K562 (cell line): ENCODE data around the gene CST6. TPM values are rescaled to one million over a fixed set of nuclear protein-coding genes. Genes with fewer than 3 reads are reported as not detected.

Source experiments
- ARID3A ChIP-seq: IDR thresholded peaks from 2 replicates; pipeline ENCODE4 v1.6.1; 2012; ENCODE audit warnings: low read depth, low read length, improper control_type of control experiment, borderline replicate concordance
- ATF4 ChIP-seq: fragments of 450-650 bp; formaldehyde crosslinking; IDR thresholded peaks from 2 replicates; pipeline ENCODE4 v1.4.0; 2022; ENCODE audit warnings: mild to moderate bottlenecking, moderate library complexity
- BRCA1 ChIP-seq, 2 experiments: fragments of 450-650 bp in 1 of 2; sonication (generic) in 1 of 2; formaldehyde crosslinking in 1 of 2; IDR thresholded peaks; 2 replicates each; pipeline versions ENCODE4 v1.5.0 to v1.6.1; 2017 to 2020; ENCODE audit warnings: mild to moderate bottlenecking in 1 of 2, missing genetic modification reagents in 1 of 2
- BRF1 ChIP-seq: IDR thresholded peaks from 3 replicates; pipeline ENCODE4 v1.6.1; 2011; ENCODE audit warnings: borderline replicate concordance, mild to moderate bottlenecking; ENCODE audit not compliant: insufficient read length; ENCODE audit errors: extremely low read depth
- CBX1 ChIP-seq: sonication (generic); IDR thresholded peaks from 2 replicates; pipeline ENCODE4 v1.6.1; 2016; ENCODE audit warnings: antibody characterized with exemption, low read depth, mild to moderate bottlenecking
- CHD2 ChIP-seq: IDR thresholded peaks from 2 replicates; pipeline ENCODE4 v1.6.1; 2011; ENCODE audit warnings: low read depth, low read length
- CREB5 ChIP-seq: fragments of 250-450 bp; sonication (Bioruptor Pico); IDR thresholded peaks from 2 replicates; pipeline ENCODE4 v1.5.0; 2020; ENCODE audit warnings: mild to moderate bottlenecking
- ELF1 ChIP-seq: fragments of 200-800 bp; sonication (Bioruptor generic); IDR thresholded peaks from 2 replicates; pipeline ENCODE4 v1.6.1; 2016; ENCODE audit warnings: missing genetic modification characterization, missing compliant biosample characterization
- ELK3 ChIP-seq: fragments of 450-650 bp; formaldehyde crosslinking; IDR thresholded peaks from 2 replicates; pipeline ENCODE4 v1.4.0; 2020; ENCODE audit warnings: mild to moderate bottlenecking
- JUND ChIP-seq, 2 experiments: IDR thresholded peaks; 2 replicates in 1 of 2; 3 replicates in 1 of 2; pipeline ENCODE4 v1.6.1; 2011; ENCODE audit warnings: borderline replicate concordance in 2 of 2, low read depth in 2 of 2, low read length in 2 of 2, improper control_type of control experiment in 1 of 2, missing biosample characterization in 1 of 2, missing genetic modification characterization in 1 of 2, missing genetic modification reagents in 1 of 2
- NFRKB ChIP-seq: fragments of 450-650 bp; IDR thresholded peaks from 2 replicates; pipeline ENCODE4 v1.6.1; 2016; ENCODE audit warnings: low read depth
- STAT6 ChIP-seq: sonication (generic); formaldehyde crosslinking; IDR thresholded peaks from 2 replicates; pipeline ENCODE4 v1.8.1; 2023; ENCODE audit warnings: mild to moderate bottlenecking, missing genetic modification reagents
- ZFP30 ChIP-seq: fragments of 250-450 bp; sonication (Bioruptor Pico); IDR thresholded peaks from 2 replicates; pipeline ENCODE4 v1.8.0; 2022; ENCODE audit warnings: moderate library complexity, mild to moderate bottlenecking, inconsistent platforms, borderline replicate concordance
- ZNF561 ChIP-seq: fragments of 450-650 bp; formaldehyde crosslinking; conservative IDR thresholded peaks from 2 replicates; pipeline ENCODE4 v1.4.0; 2020; ENCODE audit warnings: mild to moderate bottlenecking, moderate library complexity
- polyA plus RNA-seq, 8 experiments: library from polyadenylated mRNA; depleted of rRNA in 4 of 8; stranded (reverse) in 5 of 8; unstranded in 3 of 8; fragments of >200 nt; fragmentation: Nextera tagmentation in 2 of 8; fragmentation: Illumina TruSeq in 1 of 8; extraction: Ambion mirVana in 2 of 8; extraction: Trizol in 1 of 8; gene quantifications; 2 replicates each; pipeline versions ENCODE4 v1.2.1 to v1.2.3, GENCODE V29; 2011 to 2014; ENCODE audit warnings: inconsistent platforms in 1 of 8, missing spikeins in 1 of 8
- total RNA-seq, 7 experiments: library from RNA; depleted of rRNA in 6 of 7; stranded (reverse); fragments of >200 nt in 6 of 7; fragmentation: Illumina TruSeq in 2 of 7; extraction: Trizol in 2 of 7; gene quantifications; 2 replicates each; pipeline versions ENCODE4 v1.2.1 to v1.2.3, GENCODE V29; 2011 to 2021; ENCODE audit warnings: low replicate concordance in 1 of 7

CST6 gene
- total and polyA plus RNA-seq, 9 of the 15 experiments (the other 6 are each of a cell fraction or from before 2014, with no cell fraction given), result not detected

- TF ChIP-seq ZFP30 (CRISPR knock-in tag), result no peak
- peak; percentile 90 for TF ChIP-seq NFRKB
- no peak for TF ChIP-seq ZNF561 (CRISPR knock-in tag)
- peak; percentile 96 for TF ChIP-seq ELF1
- no peak for TF ChIP-seq BRF1
- peak; percentile 94 for TF ChIP-seq CHD2
- TF ChIP-seq BRCA1 (IDR thresholded peaks at IDR 0.05), result no peak
- TF ChIP-seq BRCA1 (CRISPR knock-in tag; IDR thresholded peaks at IDR 0.05), result no peak
- TF ChIP-seq CREB5 (CRISPR knock-in tag), result no peak
- TF ChIP-seq JUND (IDR thresholded peaks at IDR 0.05; ENCODE audit: borderline replicate concordance, low read depth, low read length), result peak; percentile 75
- peak; percentile 60; the same call in 2 of the 3 replicates for TF ChIP-seq JUND (tag; IDR thresholded peaks at IDR 0.05; ENCODE audit: borderline replicate concordance, low read depth, low read length)
- no peak for TF ChIP-seq ATF4 (CRISPR knock-in tag)
- TF ChIP-seq ELK3 (CRISPR knock-in tag), result no peak
- TF ChIP-seq STAT6 (CRISPR knock-in tag), result peak; percentile 97; the same call in 1 of the 2 replicates
- TF ChIP-seq ARID3A, result no peak
- no peak for TF ChIP-seq CBX1
Measured at GRCh38 chr11:66001942-66002647, 9.7 kb upstream of the CST6 start, which contains the start of the genes BANF1 and EIF1AD (continued).
